DMS 273 (cell line): ENCODE data around the gene MYH13.

Experiments used
- DNase-seq: peaks from one replicate; lab custom pipeline; 2025; ENCODE audit not compliant: unreplicated experiment; lab: John Stamatoyannopoulos, UW

MYH13 gene

DNA sequence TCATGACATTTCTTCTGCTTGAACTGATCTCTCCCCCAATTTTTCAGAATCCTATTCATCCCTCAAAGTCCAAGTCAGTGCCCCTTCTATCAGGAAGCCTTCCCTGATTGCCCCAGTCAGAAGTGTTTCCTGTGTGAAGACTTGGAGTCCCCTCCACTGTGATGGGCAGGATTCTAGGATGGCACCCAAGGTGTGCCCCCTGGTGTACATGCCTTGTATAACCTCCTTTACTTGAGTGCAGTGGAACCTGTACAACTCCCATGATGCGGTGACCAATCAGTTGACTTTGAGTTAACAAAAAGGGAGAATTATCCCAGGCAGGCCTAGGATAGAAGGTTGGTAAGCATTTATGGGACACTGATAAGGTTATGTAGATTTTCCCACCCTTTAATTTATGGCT lies 23.4 kb downstream of the MYH13 start:
- DNase-seq = peak; percentile 24

DNA sequence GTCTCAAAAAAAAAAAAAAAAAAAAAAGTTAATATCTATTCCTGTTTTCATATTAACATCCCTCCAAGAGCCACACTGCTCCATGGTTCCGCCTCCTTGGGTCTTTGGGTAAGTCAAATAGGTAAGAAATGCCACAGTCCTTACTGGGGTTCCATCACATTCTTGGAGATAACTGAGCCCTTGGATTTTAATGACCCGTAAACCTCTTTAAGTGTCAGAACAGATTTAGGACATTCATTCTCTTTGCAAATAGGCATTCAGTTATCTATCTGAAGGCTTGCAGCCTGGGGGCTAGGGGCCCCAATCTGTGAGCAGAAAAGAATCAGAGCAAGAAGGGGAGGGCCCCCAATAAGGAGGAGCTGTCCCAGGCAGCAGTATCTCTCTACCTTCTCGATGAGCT lies 28.0 kb downstream of the MYH13 start:
- no peak for DNase-seq

DNA sequence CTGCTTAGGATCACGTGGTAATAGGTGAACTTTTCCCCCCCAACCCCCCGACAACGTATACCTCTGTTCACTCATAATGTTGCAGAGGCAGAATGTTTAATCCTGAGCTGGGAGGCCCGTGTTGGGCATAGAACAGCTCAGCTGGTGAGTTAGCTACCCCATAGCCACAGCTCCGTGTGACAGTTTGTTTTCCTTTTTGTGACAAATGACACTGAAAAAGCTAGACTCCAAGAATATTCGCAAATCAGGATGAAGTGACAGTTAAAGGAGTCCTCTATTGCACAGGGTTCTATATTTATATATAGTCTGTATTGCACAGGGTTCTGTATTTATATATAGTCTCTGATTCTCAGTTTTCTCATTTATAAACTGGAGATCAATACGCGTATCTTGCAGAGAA lies 33.8 kb downstream of the MYH13 start:
- no peak for DNase-seq

DNA sequence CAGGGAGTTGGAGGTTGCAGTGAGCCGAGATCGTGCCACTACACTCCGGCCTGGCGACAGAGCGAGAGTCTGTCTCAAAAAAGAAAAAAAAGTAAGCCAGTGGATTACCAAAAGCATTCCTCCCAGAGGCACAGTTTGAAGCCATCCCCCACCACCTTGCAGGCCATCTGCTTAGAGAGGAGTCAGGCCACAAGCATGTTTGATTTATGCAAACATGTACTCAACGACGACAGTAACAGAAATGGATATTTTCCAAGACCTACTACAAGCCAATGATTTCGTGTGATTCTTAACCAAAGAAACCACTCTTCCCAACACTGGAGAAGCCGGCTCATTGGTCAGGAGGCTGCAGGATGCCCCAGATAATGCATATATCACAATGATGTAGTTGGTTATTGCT lies 34.8 kb downstream of the MYH13 start:
- DNase-seq = peak; percentile 7

DNA sequence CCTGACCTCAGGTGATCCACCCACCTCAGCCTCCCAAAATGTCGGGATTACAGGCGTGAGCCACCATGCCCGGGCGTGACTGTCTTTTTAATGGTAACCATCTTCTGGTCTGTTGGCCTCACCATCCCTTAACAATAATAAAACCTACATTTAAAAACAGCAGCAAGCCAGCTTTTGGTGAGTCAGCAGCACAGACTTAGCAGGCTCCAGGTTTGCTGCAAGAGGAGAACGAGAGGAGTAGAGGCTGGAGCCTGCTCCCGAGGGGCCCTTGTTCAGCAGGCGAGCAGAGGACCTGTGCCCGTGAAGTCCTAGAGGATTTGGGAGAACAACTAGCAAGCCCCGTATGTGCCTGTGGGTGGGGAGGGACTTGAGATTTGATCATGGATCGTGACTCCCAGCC lies 35.7 kb downstream of the MYH13 start:
- DNase-seq = no peak

DNA sequence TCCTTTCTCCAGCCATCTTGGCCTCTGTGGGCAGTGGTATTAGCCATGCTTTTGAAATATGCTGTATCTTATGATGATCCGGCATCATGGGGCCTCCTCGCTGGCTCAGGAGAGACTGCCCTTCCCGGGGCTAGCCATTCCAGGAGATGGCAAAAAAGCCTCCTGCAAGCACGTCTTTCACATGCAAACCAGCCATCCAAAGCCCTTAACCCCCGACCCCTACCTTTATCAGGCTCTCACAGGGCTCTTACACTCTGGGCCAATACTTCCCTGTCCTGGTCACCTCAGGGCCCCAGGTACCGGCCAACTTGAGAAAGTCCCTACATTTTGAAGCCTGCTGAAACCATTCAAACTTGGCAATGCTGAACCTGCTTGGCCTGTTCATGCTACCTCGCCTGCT lies 36.4 kb downstream of the MYH13 start:
- no peak for DNase-seq

DNA sequence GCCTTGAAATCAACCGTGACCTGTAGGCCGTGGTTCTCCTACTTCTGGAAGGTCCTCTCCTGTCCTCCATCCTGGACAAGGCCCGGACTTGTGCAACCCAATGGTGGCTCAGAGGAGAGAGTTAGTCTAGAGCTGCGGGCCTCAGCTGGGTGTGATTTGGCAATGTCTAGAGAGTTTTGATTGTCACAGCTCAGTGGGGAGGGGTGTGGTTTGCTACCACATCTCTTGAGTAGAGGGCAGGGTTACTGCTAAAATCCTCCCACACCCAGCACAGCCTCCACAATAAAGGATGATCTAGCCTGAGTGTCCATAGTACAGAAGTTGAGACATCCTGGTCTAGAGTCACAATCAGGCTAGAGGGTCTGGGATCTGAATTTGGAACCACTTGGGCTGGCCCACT lies 40.3 kb downstream of the MYH13 start:
- DNase-seq = no peak

DNA sequence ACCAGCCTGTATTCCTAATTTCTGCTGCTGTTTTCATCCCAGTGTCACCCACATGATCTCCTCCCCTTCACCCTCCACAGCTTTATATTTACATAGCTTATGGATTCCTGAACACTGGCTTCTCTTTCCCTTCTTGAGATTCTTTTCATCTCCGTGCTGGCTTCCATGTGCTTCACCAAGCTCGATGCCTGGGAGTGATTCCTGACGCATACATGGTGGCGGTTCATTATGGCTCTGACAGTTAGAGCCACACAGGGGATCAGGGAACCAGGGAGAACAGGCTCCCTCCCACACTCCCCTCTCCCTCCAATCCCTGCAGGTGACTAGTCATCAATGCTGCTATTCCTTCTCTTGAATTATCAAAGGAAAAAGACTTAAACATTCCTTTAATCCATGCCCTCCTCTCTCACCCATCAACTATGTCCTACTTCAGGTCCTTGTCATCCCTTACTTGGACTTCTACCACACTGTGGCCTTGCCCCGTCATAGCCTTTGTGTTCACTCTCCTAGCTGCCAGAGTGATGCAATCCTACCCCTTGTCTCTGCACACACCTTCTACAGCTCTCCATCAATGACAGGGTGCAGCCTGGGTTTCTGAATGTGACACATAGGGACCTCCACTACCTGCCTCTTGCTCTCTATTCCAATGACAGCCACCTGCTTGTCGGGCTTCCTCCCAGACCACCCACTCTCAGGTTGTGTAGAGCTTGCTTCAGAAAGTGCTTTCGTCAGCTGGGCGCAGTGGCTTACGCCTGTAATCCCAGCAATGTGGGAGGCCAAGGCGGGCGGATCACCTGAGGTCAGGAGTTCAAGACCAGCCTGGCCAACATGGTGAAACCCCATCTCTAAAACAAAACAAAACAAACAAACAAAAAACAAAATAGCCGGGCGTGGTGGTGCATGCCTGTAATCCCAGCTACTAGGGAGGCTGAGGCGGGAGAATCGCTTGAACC lies 43.6 kb downstream of the MYH13 start:
- DNase-seq = no peak

DNA sequence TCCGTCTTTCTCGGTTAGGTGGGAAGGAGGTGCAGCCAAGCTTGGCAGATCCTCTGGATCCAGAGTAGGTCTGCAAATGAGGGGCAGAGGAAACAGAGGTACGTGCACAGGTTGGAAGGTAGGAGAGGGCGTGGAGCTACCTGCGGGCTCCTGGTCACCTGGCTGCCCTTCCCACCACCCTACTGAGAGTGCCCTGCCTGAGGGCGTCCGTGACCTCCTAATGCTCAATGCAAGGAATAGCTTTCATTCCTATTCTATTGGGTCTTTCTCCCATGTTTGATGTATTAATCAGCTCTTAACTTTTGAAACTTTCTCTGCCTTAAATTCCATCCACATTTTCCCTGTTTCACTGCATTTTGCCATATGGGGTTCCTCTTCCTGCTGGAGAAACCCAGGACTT lies 44.6 kb downstream of the MYH13 start:
- no peak for DNase-seq

DNA sequence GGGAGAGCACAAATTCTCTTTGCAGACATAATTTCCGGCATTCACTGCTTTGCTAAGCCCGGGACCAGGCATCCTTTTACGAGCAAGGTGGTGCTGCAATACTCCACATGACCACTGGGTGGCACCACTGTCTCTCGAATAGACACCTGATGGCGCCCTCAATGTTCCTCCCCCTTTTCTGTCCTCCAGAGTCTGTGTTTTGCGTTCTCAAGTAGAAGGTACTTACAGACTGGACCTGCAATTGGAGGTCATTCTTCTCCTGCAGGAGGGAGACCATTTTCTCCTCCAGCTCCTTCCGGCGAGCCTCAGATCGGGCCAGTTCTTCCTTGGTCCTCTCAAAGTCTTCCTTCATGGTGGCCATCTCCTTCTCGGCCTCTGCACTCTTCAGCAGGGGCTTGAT lies 45.2 kb downstream of the MYH13 start:
- DNase-seq = peak; percentile 87

DNA sequence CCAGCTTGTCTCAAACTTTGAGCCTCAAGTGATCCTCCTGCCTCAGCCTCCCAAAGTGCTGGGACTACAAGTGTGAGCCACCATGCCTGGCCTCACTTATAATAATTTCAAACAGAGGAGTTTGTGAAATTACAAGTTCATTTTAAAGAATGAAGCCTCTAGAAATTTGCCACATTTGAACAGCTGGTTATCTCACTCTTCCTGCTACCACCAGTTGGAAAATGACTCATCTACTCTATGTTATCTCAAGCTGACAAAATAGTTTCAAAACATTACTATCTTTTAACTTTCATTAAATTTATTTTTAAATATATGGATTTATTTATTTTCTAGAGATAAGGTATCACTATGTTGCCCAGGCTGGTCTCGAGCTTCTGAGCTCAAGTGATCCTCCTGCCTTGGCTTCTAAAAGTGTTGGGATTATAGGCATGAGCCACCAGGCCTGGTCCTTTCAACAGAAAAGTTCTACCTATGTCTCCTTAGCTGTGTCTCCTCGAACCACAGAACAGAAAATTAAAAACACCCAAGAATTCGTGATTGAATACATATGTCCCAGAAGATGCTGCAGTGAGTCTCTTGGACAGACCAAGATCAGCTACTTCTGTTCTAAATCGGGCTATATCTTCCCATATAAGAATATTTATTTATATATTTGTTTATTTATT lies 47.6 kb downstream of the MYH13 start:
- no peak for DNase-seq

DNA sequence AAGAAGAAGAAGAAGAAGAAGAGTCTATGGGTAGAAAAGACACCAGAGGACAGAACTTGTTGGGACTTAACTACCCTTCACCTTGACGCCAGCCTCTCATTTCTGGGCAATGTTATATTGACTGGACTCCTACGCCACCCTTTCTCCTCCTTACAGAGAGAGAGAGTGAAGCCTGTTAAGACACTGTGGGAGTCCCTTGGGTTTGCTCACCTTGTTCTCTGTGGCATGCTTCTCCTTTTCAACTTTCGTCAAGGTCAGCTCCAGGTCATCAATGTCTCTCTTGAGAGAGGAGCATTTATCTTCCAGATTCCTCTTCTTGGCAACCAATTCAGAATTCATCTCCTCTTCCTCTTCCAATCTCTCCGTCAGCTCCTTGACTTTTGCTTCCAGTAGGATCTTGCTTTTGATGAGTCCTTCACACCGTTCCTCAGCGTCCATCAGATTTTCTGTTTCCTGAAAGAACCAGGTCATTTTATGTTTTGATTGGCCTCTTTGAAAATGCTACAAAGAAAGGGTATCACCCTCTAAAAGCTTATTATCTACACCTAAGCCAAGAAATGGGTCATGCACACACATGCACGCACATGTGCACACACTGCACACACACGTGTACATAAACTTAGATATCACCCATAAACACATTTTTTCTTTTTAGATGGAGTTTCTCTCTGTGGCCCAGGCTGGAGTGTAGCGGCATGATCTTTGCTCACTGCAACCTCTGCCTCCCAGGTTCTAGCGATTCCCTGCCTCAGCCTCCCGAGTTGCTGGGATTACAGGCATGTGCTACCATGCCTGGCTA lies 48.8 kb downstream of the MYH13 start:
- no peak for DNase-seq

DNA sequence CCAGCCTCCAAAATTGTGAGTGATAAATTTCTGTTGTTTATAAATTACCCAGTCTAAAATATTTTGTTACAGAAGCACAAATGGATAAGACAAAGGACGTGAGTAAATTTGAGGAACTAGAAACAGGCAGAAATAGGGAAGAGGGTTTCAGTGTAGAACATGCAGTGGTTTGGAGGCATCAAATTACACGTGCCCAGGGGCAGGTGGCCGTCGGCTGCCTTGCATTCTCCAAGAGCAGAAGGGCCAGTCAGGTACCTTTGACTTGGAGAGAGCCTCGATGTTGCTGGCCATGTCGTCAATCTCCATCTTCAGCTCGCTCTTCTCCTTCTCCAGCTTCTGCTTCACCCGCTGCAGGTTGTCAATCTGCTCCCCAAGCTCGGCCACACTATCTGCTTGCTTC lies 54.3 kb downstream of the MYH13 start:
- no peak for DNase-seq

DNA sequence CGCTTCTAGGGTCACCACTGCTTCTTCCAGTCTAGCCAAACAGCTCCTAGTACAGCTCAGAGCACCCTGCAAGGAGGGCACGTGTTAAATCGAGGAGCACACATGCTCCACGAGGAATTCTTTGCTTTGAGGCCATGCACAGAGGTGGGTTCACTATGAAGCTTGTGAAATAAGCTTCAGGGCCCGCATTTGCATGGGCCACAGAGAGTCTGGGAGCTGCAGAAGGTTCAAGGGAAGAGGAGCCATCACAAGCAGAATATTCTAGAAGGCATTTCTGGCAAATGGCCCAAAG lies 55.3 kb downstream of the MYH13 start:
- no peak for DNase-seq

DNA sequence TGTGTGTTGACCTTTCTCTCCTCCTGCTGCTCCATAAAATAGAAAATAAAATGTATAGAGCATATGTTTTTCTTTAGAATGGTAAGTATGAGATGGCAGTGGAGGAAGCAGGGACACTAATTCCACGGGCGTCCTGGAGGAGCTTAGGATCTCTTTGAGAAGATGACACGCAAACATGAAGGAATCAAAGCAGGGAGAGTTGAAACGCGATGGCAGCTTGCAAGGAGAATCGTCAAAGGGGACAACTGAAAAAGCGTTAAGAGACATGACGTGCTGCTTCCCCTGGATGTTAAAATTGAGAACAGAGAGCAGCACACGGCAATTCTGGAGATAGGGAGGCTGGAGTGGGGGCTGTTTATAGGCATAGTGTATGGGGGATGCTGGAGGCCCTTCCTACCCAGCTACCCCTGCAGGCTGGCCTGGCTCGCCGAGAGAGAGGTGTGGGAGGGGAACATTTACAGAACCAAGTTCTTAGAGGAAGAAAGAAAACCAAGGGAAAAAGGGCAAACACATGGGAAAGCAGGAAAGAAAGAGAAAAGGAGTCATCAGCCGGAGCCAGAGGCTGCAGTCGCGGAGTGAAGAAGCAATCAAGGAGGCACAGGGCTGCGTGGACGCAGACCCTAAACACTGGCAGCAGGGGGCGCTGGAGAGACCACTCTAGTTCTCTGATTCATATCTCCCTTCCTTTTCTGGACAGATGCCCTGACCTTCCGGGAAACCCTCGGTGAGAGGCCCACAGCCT lies 55.8 kb downstream of the MYH13 start:
- peak; percentile 56 for DNase-seq

DNA sequence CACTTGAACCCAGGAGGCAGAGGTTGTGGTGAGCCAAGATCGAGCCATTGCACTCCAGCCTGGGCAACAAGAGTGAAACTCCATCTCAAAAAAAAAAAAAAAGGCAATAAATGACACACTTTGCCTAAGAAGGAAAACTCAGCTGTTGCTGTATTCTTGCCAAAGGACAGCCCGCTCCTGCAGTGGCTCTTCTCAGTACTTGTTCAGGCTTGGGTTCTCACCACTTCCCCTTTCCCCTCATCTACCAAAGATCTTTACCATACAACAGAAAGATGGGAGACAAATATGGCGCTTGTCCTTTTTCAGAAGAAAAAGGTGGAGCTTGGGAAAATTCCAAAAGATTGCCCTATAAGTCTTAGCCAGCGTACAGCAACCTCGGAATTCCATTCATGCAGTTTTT lies 58.5 kb downstream of the MYH13 start:
- DNase-seq = no peak

DNA sequence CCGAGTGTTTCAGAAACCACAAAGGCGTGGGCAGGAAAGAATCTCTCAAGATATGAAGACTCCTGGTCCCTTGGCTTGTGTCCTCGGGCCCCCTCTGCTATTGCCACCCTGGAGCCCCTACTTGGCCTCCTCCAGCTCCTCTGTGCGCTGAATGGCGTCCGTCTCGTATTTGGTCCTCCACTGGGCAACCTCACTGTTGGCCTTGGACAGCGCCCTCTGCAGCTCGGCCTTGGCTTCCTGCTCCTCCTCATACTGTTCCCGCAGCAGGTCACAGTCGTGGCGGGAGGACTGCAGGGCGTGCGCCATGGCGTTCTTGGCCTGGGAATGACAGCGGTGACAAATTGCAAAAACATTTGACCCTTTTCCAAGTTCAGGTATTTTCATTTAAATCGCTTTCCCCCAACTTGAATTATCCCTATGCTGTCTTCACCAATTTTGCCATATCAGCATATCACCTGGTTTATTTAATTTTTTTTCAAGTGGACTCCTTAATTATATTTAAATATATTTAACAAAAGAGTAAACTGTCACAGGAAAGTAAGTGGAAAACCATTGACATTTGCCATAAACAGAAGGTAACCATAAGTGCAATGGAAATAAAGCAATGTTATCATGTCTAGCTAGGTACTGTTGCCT lies 59.7 kb downstream of the MYH13 start:
- no peak for DNase-seq

DNA sequence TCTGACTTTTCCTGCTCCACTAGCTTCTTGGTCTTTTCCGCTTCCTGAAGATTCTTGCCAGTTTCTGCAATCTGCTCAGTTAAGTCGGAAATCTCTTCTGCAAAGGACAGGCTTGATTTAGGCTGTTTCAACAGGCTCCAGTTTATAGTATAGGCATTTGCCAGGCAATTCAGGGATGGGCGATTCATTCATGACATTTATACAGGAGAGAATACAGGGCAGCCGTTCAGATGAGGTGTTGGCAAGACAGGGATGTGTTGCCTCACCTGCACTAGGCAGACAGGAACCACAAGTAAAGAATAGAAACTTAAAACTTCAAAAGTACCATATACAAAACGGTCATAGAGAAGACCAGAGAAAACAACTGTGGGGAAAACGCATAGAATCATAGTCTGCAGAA lies 61.7 kb downstream of the MYH13 start:
- no peak for DNase-seq

DNA sequence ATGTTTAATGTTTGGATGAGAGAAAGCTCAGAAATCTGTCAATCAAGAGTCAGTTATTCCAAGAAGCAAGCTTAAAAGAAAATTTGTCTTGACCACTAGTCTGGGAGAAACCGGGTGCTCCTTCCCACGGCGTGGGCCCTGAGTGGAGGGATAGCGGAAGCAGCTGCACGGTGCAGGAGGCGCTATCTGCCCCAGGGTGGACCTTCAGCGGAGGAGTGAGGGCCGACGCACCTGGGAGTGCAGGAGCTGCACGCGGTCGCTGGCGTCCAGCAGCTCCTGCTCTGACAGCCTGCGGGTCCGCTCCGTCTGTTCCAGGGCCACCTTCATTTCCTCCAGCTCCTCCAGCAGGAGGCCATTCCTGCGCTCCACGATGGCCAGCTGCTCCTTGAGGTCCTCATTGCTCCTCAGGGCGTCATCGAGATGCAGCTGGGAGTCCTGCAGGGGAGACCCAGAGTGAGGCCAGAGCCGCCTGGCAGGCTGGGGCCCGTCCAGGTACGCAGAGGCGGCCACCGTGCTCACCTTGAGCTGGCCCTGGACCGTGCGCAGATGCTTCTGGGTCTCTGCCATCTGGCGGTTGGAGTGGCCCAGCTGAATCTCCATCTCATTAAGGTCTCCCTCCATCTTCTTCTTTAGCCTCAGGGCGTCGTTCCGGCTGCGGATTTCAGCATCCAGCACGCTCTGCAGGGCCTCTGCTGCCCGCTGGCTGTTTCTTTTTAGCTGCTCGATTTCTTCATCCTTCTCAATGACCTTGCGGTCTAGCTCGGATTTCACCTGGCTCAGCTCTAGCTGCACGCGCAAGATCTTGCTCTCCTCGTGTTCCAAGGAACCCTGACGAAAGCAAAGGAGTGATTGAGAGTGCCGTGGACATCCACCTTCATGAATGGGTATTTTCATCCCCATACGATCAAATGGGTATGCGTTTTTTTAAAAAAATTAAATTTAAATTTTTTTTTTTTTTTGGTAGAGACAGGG lies 63.5 kb downstream of the MYH13 start:
- DNase-seq = no peak

DNA sequence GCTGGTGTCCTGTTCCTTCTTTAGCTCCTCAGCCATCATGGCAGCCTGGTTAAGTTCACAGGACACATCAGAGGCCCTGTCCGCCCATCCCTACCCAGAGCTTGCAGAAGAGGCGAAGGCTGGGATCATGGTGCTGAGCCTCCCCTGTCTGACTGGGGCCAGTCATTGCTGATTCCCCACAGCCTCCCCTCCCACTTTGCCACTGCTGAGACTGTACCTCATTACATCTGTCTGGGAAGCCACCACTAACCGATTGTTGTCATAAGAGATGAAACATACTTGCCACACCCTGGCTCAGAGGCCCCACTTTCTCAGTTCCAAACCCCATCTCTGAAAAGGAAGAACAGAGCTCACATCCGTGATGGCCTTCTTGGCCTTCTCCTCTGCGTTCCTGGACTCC lies 66.2 kb downstream of the MYH13 start:
- no peak for DNase-seq
